Esophagus squamous epithelium (tissue), 4 donors: Measurements from ENCODE around the gene SLAMF7.

Experiments
- POLR2A ChIP-seq, 4 donors: fragments of 450-650 bp; IDR thresholded peaks; one replicate each; pipeline ENCODE4 v1.6.1; 2017; ENCODE audit warnings: antibody characterized with exemption in 4 of 4, mild to moderate bottlenecking in 4 of 4, moderate library complexity in 3 of 4
- TF ChIP-seq, protein P1 (sequence below), 6 experiments: fragments of 450-650 bp in 4 of 6; fragments of 200-600 bp in 2 of 6; sonication (generic) in 2 of 6; IDR thresholded peaks; one replicate each; pipeline ENCODE4 v1.5.1; 2016 to 2019; ENCODE audit warnings: antibody characterized with exemption in 6 of 6, mild to moderate bottlenecking in 4 of 6, moderate library complexity in 4 of 6

GRCh38 chr1:160776178-160776577 lies 37.1 kb downstream of the SLAMF7 start:
- TF ChIP-seq, protein P1, sequence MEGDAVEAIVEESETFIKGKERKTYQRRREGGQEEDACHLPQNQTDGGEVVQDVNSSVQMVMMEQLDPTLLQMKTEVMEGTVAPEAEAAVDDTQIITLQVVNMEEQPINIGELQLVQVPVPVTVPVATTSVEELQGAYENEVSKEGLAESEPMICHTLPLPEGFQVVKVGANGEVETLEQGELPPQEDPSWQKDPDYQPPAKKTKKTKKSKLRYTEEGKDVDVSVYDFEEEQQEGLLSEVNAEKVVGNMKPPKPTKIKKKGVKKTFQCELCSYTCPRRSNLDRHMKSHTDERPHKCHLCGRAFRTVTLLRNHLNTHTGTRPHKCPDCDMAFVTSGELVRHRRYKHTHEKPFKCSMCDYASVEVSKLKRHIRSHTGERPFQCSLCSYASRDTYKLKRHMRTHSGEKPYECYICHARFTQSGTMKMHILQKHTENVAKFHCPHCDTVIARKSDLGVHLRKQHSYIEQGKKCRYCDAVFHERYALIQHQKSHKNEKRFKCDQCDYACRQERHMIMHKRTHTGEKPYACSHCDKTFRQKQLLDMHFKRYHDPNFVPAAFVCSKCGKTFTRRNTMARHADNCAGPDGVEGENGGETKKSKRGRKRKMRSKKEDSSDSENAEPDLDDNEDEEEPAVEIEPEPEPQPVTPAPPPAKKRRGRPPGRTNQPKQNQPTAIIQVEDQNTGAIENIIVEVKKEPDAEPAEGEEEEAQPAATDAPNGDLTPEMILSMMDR (IDR thresholded peaks at IDR 0.05), result no peak
- no peak for TF ChIP-seq POLR2A (IDR thresholded peaks at IDR 0.05)
